ENCODE results near the gene UBN2. TPM values are rescaled to one million over a fixed set of nuclear protein-coding genes. Genes with fewer than 3 reads are reported as not detected.

Gene UBN2
- total RNA-seq, 2 donors from 2014 or later, result 14.4 to 19.3 TPM

- no peak overlapping the region for H3K9ac ChIP-seq (ENCODE audit: low read depth in 2 of 2, low read length in 2 of 2)
- intact Hi-C loops (cut with DNase I), result no loop called here
- no peak for DNase-seq
- no peak overlapping the region for H3K27ac ChIP-seq
- H3K27me3 ChIP-seq, result no peaks in the 10 kb centered on the region
- H3K9me3 ChIP-seq, result no peaks in the 10 kb centered on the region
- H3K36me3 ChIP-seq, result no peaks in the 10 kb centered on the region
- no peaks in the 10 kb centered on the region for H3K4me1 ChIP-seq
- TF ChIP-seq CTCF (IDR thresholded peaks at IDR 0.05), result no peak
- no peak overlapping the region for H3K4me3 ChIP-seq
Observed at GRCh38 chr7:139351027-139351426, 120.0 kb downstream of the UBN2 start.

GRCh38 chr7:139354729-139355128, 123.7 kb downstream of the UBN2 start:
- intact Hi-C loops (cut with DNase I), result no loop called here
- no peak overlapping the region for H3K9ac ChIP-seq (ENCODE audit: low read depth in 2 of 2, low read length in 2 of 2)

GRCh38 chr7:139355320-139355719, 124.3 kb downstream of the UBN2 start:
- DNase-seq, result no peak
- TF ChIP-seq CTCF (IDR thresholded peaks at IDR 0.05), result no peak
- Histone ChIP-seq H3K27ac (no peak overlapping the region), H3K4me3 (no peak overlapping the region), H3K27me3 (no peaks in the 10 kb centered on the region), H3K9me3 (no peaks in the 10 kb centered on the region), H3K9ac (ENCODE audit: low read depth in 2 of 2, low read length in 2 of 2) (no peak overlapping the region), H3K36me3 (no peaks in the 10 kb centered on the region), H3K4me1 (no peaks in the 10 kb centered on the region)
- intact Hi-C loops (cut with DNase I), result no loop called here

More at GRCh38 chr7:139354729-139355128, 123.7 kb downstream of the UBN2 start:
- H3K27ac ChIP-seq, result no peak overlapping the region
- no peaks in the 10 kb centered on the region for H3K4me1 ChIP-seq
- H3K27me3 ChIP-seq, result no peaks in the 10 kb centered on the region
- no peaks in the 10 kb centered on the region for H3K9me3 ChIP-seq
- H3K4me3 ChIP-seq, result no peak overlapping the region
- H3K36me3 ChIP-seq, result no peaks in the 10 kb centered on the region
- TF ChIP-seq CTCF (IDR thresholded peaks at IDR 0.05), result no peak
- DNase-seq, result no peak

Other genes with a start within 250 kb of the UBN2 start
- gene KIAA1549, start 249.8 kb upstream of the UBN2 start, total RNA-seq, result 1 to 10 TPM; 2.9 to 3.5 TPM
- 10 to 100 TPM; 10.9 to 11.7 TPM for gene ZC3HAV1L, start 195.2 kb upstream of the UBN2 start, total RNA-seq
- gene ZC3HAV1, start 121.5 kb upstream of the UBN2 start, total RNA-seq, result 10 to 100 TPM; 29.0 to 33.8 TPM
- gene FMC1, start 110.1 kb downstream of the UBN2 start, total RNA-seq, result 10 to 100 TPM; 21.6 to 23.0 TPM
- gene LUC7L2, start 128.7 kb downstream of the UBN2 start, total RNA-seq, result 100 to 1,000 TPM in 1 of 2 donors, 10 to 100 TPM in 1; 61.3 to 107 TPM